HL-60 (cell line): ENCODE results near the gene ATIC.

Source experiments
- DNase-seq, 2 experiments: peaks; one replicate each; pipeline ENCODE4 v3.0.0-alpha.2; 2010 to 2020; ENCODE audit warnings: low read depth in 1 of 2, low spot score in 1 of 2
- H3K27ac ChIP-seq: fragments of 250-450 bp; sonication (Bioruptor Pico); replicated peaks from 2 replicates; pipeline ENCODE4 v1.5.1; 2020; ENCODE audit warnings: mild to moderate bottlenecking, moderate library complexity
- H3K27me3 ChIP-seq: fragments of 250-450 bp; sonication (Bioruptor Pico); 2 replicates; pipeline ENCODE4 v1.5.1; 2021; ENCODE audit warnings: mild to moderate bottlenecking, moderate library complexity; ENCODE audit not compliant: insufficient read depth, poor library complexity, severe bottlenecking
- H3K4me3 ChIP-seq: replicated peaks from 2 replicates; pipeline ENCODE4 v1.5.1; 2011; ENCODE audit warnings: mild to moderate bottlenecking, control low read depth, low read length; ENCODE audit not compliant: insufficient read depth
- CTCF ChIP-seq: IDR thresholded peaks from one replicate; pipeline ENCODE4 v1.5.1; 2011; ENCODE audit warnings: low read length, control low read depth, inconsistent platforms; ENCODE audit not compliant: insufficient read depth
- GABPA ChIP-seq: IDR thresholded peaks from 2 replicates; pipeline ENCODE4 v1.6.1; 2012; ENCODE audit warnings: low read depth
- POLR2AphosphoS5 ChIP-seq: IDR thresholded peaks from 2 replicates; pipeline ENCODE4 v1.6.1; 2012; ENCODE audit warnings: low read depth
- REST ChIP-seq: IDR thresholded peaks from 2 replicates; pipeline ENCODE4 v1.6.1; 2012; ENCODE audit warnings: low read depth; ENCODE audit not compliant: insufficient replicate concordance
- SPI1 ChIP-seq: IDR thresholded peaks from 2 replicates; pipeline ENCODE4 v1.6.1; 2012; ENCODE audit warnings: low read depth, mild to moderate bottlenecking, borderline replicate concordance

Gene ATIC

GRCh38 chr2:215377283-215377682, 65.4 kb downstream of the ATIC start:
- TF ChIP-seq SPI1 (no peak), CTCF (no peak), POLR2AphosphoS5 (no peak), GABPA (no peak), REST (no peak)
- no peak for DNase-seq
- Histone ChIP-seq H3K4me3 (no peak overlapping the region), H3K27ac (no peak overlapping the region), H3K27me3 (no peaks in the 10 kb centered on the region)

GRCh38 chr2:215378045-215378444, 66.2 kb downstream of the ATIC start:
- no peak overlapping the region for H3K27ac ChIP-seq

GRCh38 chr2:215379039-215379438, 67.2 kb downstream of the ATIC start:
- H3K4me3 ChIP-seq = no peak overlapping the region
- no peak for DNase-seq
- TF ChIP-seq REST (no peak), CTCF (no peak), GABPA (no peak), POLR2AphosphoS5 (no peak), SPI1 (no peak)
- no peak overlapping the region for H3K27ac ChIP-seq
- H3K27me3 ChIP-seq = no peaks in the 10 kb centered on the region

More at GRCh38 chr2:215378045-215378444, 66.2 kb downstream of the ATIC start:
- H3K4me3 ChIP-seq = no peak overlapping the region
- no peaks in the 10 kb centered on the region for H3K27me3 ChIP-seq
- no peak for DNase-seq
- no peak for TF ChIP-seq SPI1
- TF ChIP-seq POLR2AphosphoS5 = no peak
- no peak for TF ChIP-seq CTCF
- TF ChIP-seq REST = no peak
- TF ChIP-seq GABPA = no peak
